ENCODE measurements around the gene CCDC85C. TPM values are rescaled to one million over a fixed set of nuclear protein-coding genes. Genes with fewer than 3 reads are reported as not detected.

Gene CCDC85C
- total RNA-seq, 1 experiment from 2014 or later = 42.3 TPM

DNA sequence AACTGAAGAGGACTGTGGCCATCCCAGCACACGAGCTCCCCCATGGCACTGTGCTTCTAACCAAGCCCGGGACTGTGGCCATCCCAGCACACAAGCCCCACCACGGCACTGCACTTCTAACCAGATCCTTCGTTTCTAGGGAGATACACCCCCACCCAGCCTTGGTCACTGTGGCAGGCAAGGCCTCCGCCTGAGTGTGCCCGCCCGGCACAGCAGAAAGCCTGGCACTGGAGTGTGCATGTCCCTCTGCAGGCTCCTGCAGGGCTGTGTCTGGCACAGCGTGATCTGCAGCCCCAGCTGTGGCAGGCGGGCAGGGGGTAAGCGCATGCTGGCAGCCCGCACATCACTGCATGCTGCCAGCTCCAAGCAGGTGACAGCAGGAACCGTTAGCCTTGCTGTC is 49.8 kb downstream of the CCDC85C start:
- H3K4me3 ChIP-seq (replicated peaks in 1 of 2; ENCODE audit: low read depth in 1 of 2, low read length in 2 of 2) = no peak overlapping the region
- intact Hi-C loops (cut with micrococcal nuclease) = no loop called here
- no TSS peak for BruUV-seq (replicated peaks)
- H3K9ac ChIP-seq (ENCODE audit: low read length) = no peak overlapping the region
- no peaks in the 10 kb centered on the region for H4K20me1 ChIP-seq (ENCODE audit: insufficient read depth)
- no peak for DNase-seq (ENCODE audit: low read depth, low spot score)
- 0 out of 2 replicates have a peak, but pooled peaks have one; percentile 6 for ATAC-seq
- ChIA-PET RAD21 (ENCODE audit: low non-redundant PET in 1 of 2, low total read pairs in 2 of 2, uncharacterized antibody in 2 of 2, unreplicated experiment in 2 of 2) (no interaction called here), CTCF (no interaction called here), POLR2A (no interaction called here)
- no peaks in the 10 kb centered on the region for H3K36me3 ChIP-seq (ENCODE audit: control insufficient read depth in 1 of 2, insufficient read depth in 2 of 2, low read length in 2 of 2)
- H2AFZ ChIP-seq (ENCODE audit: low read depth, low read length, poor library complexity, severe bottlenecking) = no peak overlapping the region
- H3K27me3 ChIP-seq (ENCODE audit: insufficient read depth, low read length) = no peaks in the 10 kb centered on the region
- H3K27ac ChIP-seq (ENCODE audit: low read depth, low read length) = no peak overlapping the region
- no peaks in the 10 kb centered on the region for H3K9me3 ChIP-seq (ENCODE audit: control insufficient read depth in 1 of 2, insufficient read depth in 1 of 2, low read depth in 1 of 2, low read length in 2 of 2)
- TF ChIP-seq CTCF (IDR thresholded peaks at IDR 0.05 in 2 of 3, conservative IDR thresholded peaks at IDR 0.05 in 1 of 3; ENCODE audit: borderline replicate concordance in 1 of 3, insufficient read depth in 1 of 3, low read depth in 2 of 3, low read length in 2 of 3) (no peak), JUND (IDR thresholded peaks at IDR 0.05) (no peak), CEBPB (IDR thresholded peaks at IDR 0.05; ENCODE audit: low read depth) (no peak), RAD21 (IDR thresholded peaks at IDR 0.05; ENCODE audit: low read depth) (no peak), EZH2phosphoT487 (IDR thresholded peaks at IDR 0.05; ENCODE audit: borderline replicate concordance) (no peak), ZFX (IDR thresholded peaks at IDR 0.05) (no peak), SP1 (IDR thresholded peaks at IDR 0.05; ENCODE audit: low read depth) (no peak), ZNF274 (IDR thresholded peaks at IDR 0.05; ENCODE audit: low read depth, low read length) (no peak), CBX3 (IDR thresholded peaks at IDR 0.05; ENCODE audit: low read depth) (no peak), SIN3A (IDR thresholded peaks at IDR 0.05; ENCODE audit: low read depth) (no peak), POLR2AphosphoS5 (IDR thresholded peaks at IDR 0.05; ENCODE audit: low read depth, low read length) (no peak), EZH2 (IDR thresholded peaks at IDR 0.05) (no peak), SRF (IDR thresholded peaks at IDR 0.05; ENCODE audit: low read depth) (no peak)
- TF ChIP-seq, protein P1, sequence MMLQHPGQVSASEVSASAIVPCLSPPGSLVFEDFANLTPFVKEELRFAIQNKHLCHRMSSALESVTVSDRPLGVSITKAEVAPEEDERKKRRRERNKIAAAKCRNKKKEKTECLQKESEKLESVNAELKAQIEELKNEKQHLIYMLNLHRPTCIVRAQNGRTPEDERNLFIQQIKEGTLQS (IDR thresholded peaks at IDR 0.05) = no peak
- TF ChIP-seq, protein P2, sequence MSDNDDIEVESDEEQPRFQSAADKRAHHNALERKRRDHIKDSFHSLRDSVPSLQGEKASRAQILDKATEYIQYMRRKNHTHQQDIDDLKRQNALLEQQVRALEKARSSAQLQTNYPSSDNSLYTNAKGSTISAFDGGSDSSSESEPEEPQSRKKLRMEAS (IDR thresholded peaks at IDR 0.05) = no peak
- H3K4me2 ChIP-seq (ENCODE audit: low read length) = no peak overlapping the region
- H3K79me2 ChIP-seq (ENCODE audit: insufficient read depth, low read length) = peaks cover 38% of the 10 kb centered on the region
- no peaks in the 10 kb centered on the region for H3K9me2 ChIP-seq (ENCODE audit: insufficient read depth)
- H3K4me1 ChIP-seq (ENCODE audit: control insufficient read depth in 1 of 2, insufficient read depth in 2 of 2, low read length in 2 of 2) = peaks cover 0 to 8% of the 10 kb centered on the region in 2 experiments; a peak in 2 of 4 replicates

All from HCT116 (cell line).